BLaER1 treated with 17β-estradiol and CSF1 and Interleukin-3, amounts not matched to agents 10 nM and 100 nM (cell line): ENCODE data around the gene SHISAL2B.

Experiments
- H3K27ac ChIP-seq, 11 experiments: shearing (Covaris generic); formaldehyde crosslinking; 2 replicates each; pipeline ENCODE4 v1.8.1; 2022
- H3K27me3 ChIP-seq, 11 experiments: shearing (Covaris generic); formaldehyde crosslinking; 2 replicates each; pipeline ENCODE4 v1.8.1; 2022
- H3K36me3 ChIP-seq, 11 experiments: shearing (Covaris generic); formaldehyde crosslinking; 2 replicates each; pipeline ENCODE4 v1.8.1; 2022
- H3K4me1 ChIP-seq, 10 experiments: shearing (Covaris generic); formaldehyde crosslinking; 2 replicates each; pipeline ENCODE4 v1.8.1; 2022
- H3K4me2 ChIP-seq, 11 experiments: shearing (Covaris generic); formaldehyde crosslinking; 2 replicates each; pipeline ENCODE4 v1.8.1; 2022
- H3K4me3 ChIP-seq, 10 experiments: shearing (Covaris generic); formaldehyde crosslinking; 2 replicates each; pipeline ENCODE4 v1.8.1; 2022
- H3K9ac ChIP-seq, 11 experiments: shearing (Covaris generic); formaldehyde crosslinking; 2 replicates each; pipeline ENCODE4 v1.8.1; 2022
- H3K9me3 ChIP-seq, 11 experiments: shearing (Covaris generic); formaldehyde crosslinking; replicated peaks in 1 of 11; 2 replicates each; pipeline ENCODE4 v1.8.1; 2022
- H4K20me1 ChIP-seq, 11 experiments: shearing (Covaris generic); formaldehyde crosslinking; 2 replicates each; pipeline ENCODE4 v1.8.1; 2022
- Cebpa-rat ChIP-seq, 11 experiments: shearing (Covaris generic); IDR thresholded peaks; 2 replicates each; pipeline ENCODE4 v1.8.1; 2022

SHISAL2B gene

GRCh38 chr5:64765804-64766504 lies 75.7 kb downstream of the SHISAL2B start:
- no peaks in the 10 kb centered on the region for H3K27me3 ChIP-seq
- no peak for TF ChIP-seq Cebpa-rat (IDR thresholded peaks at IDR 0.05)
- peaks cover 32 to 41% (median 37%) of the 10 kb centered on the region in 10 experiments for H3K4me1 ChIP-seq
- no peaks in the 10 kb centered on the region for H3K9me3 ChIP-seq
- H4K20me1 ChIP-seq, result peaks cover 25 to 59% (median 53%) of the 10 kb centered on the region in 11 experiments; a peak in 20 of 22 replicates
- peak overlapping the region; percentile 36 to 97 (median 89) for H3K4me2 ChIP-seq
- no peak overlapping the region for H3K27ac ChIP-seq
- H3K36me3 ChIP-seq, result peaks cover 37 to 58% (median 48%) of the 10 kb centered on the region in 11 experiments
- H3K9ac ChIP-seq, result no peak overlapping the region
- no peak overlapping the region; a peak in 1 of 20 replicates for H3K4me3 ChIP-seq

- TF ChIP-seq Cebpa-rat (IDR thresholded peaks at IDR 0.05), result no peak
- peak overlapping the region; percentile 88 to 96 (median 93); a peak in 16 of 22 replicates for H3K9ac ChIP-seq
These were observed 76.6 kb downstream of the SHISAL2B start for GRCh38 chr5:64766941-64767340.

More at GRCh38 chr5:64766941-64767340, 76.6 kb downstream of the SHISAL2B start:
- Histone ChIP-seq H3K36me3 (peaks cover 32 to 48% (median 39%) of the 10 kb centered on the region in 11 experiments), H3K9me3 (no peaks in the 10 kb centered on the region), H3K27me3 (no peaks in the 10 kb centered on the region), H3K4me3 (peak overlapping the region; percentile 76 to 99 (median 92)), H3K27ac (peak overlapping the region in 3 of 11 experiments; percentile 94 to 97 (median 96); a peak in 3 of 22 replicates), H3K4me1 (peaks cover 32 to 49% (median 40%) of the 10 kb centered on the region in 10 experiments), H3K4me2 (peak overlapping the region; percentile 73 to 97 (median 89)), H4K20me1 (peaks cover 21 to 52% (median 45%) of the 10 kb centered on the region in 11 experiments; a peak in 19 of 22 replicates)
